GM03348 (cell line): Measurements from ENCODE around the gene MMP21.

Experiments
- DNase-seq: peaks from one replicate; pipeline ENCODE4 v3.0.0; 2012; ENCODE audit warnings: low spot score

Gene MMP21

DNA sequence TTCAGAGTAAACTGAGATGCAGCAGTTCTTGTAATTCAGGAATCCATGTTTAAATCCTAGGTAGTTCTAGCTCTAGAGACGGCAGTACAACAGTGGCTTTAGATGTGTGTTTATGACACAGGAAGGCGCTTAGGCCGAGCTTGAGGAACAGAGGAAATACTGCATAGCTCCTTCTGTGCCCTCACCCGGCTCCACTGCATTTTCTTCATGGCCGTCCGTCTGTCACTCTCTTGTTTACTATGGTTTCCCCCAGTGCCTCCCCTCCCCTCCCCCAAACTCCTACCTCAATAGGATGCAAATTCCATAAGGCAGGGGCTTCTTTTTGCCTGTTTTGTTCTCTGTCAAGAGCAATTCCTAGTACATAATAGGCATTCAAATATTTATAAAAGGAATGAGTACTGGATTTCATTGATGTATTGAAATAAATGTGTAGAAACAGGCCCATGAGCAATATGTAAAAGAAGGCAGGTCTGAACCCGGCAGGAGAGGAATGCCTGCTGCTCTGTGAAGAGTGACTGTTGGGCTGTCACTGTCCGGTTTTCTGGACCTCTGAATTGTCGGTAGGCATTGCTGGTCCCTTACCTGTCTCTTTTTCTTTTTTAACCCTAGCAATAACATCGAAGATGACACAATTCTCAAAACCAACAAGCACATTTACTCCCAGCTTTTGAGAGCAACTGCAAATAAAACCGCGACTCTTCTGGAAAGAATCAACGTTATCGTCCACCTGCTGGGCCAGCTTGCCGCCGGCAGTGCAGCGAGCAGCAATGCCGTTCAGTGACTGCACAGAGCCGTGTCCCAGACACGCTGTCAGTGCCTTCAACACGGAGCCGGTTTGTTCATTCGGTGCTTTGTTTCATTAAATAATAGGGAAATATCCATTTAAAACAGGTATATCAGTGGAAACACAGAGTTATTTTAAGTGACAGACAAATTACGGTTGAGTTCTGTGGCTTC lies 12.7 kb downstream of the MMP21 start:
- DNase-seq: no peak

DNA sequence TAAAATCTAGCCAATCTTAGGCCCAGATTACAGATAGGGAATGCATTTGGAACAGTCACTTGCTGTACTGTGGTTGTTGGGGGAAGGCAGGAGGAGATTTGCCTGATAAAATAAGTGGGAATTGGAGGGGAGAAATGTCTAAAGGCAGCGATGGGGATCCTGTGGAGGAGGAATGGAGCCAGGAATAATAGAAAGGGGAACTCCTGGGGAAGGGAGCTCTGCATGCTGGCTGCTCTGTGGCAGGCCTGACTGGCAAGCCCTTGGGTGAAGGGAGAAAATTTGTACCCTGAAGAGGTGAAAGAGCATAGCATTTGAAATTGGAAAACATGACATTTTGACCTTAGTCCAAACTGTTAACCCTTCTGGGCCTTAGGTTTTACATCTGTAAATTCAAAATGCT lies 13.7 kb downstream of the MMP21 start:
- DNase-seq: no peak

DNA sequence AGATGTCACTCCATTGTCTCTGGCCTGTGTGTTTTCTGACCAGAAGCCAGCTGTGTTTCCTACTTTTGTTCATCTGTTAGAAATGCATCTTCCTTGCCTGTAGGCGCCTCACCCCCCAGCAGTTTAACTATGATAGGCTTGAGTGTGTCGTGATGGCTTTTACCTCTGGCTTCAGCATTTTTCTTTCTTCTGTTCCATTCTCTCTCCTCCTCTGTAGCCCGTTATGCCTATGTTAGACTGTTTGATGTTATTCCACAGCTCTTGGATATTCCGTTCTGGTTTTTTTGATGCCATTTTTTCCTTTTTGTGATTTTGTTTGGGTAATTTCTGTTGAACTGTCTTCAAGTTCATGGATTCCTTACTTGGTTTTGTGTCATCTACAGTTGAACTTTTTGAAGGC lies 17.9 kb downstream of the MMP21 start:
- DNase-seq: no peak

DNA sequence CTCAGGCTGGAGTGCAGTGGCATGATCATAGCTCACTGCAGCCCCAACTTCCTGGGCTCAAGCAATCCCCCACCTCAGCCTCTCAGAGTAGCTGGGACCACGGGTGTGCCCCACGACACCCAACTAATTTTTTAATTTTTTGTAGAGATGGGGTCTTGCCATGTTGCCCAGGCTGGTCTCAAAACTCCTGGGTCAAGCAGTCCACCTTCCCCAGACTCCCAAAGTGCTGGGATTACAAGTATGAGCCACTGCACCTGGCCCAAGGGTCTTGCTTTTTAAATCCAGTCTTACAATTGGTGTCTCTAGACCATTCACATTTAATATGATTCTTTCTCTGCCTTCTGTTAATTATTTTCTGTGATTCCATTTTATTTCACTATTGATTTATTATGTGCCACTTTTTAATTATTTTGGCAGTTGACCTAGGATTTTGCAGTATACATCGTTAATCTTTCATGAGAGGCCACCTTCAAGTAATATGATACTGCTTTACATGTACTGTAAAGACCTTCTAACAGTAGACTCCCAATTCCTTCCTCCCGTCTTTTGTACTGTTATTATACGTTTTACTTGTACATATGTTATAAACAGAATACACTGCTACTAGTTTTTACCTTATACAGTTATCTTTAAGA lies 18.7 kb downstream of the MMP21 start:
- no peak for DNase-seq

DNA sequence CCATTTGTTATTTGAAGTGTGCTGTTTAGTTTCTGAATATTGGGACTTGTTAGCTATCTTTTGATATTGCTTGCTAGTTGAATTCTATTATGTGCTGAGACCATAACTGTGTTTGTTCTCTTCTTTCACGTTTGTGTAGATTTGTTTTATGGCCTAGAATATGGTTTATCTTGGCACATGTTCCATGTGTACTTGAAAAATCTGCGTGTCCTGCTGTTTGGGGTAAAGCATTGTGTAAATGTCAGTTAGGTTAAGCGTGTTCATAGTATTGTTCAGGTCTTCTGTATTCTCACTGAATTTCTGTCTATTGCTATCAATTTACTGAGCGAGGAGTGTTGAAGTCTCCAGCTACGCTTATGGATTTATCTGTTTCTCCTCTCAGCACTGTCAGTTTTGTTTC lies 19.4 kb downstream of the MMP21 start:
- no peak for DNase-seq

DNA sequence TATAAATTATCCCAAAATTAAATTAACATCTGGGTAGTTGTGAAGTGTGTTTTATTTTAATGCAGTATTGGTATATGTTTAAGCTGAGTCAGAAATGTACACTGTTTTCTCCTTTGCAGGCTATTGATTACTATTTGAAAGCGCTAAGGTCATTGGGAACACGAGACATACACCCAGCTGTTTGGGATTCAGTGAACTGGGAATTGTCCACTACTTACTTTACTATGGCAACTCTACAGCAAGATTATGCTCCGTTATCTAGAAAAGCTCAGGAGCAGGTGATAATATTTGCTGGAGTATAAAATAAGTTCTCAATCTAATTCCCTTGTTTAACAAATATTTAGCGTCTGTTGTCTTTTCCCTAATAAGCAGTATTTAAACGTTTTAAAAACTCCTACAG lies 28.2 kb downstream of the MMP21 start:
- no peak for DNase-seq

DNA sequence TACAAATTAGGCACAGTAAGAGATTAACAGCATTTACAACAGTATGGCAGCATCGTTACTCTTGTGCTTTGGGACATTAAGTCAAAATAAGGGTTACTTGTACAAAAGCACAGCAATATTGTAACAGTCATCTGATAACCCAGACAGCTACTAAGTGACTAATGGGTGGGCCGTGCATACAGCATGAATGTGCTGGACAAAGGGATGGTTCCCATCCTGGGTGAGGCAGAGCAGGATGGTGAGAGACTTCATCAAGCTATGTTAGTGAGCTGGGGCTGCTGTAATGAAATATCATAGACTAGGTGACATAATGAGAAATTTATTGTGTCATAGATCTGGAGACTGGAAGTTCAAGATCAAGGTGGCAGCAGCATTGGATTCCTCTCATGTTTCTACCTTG lies 30.7 kb downstream of the MMP21 start:
- DNase-seq: no peak

DNA sequence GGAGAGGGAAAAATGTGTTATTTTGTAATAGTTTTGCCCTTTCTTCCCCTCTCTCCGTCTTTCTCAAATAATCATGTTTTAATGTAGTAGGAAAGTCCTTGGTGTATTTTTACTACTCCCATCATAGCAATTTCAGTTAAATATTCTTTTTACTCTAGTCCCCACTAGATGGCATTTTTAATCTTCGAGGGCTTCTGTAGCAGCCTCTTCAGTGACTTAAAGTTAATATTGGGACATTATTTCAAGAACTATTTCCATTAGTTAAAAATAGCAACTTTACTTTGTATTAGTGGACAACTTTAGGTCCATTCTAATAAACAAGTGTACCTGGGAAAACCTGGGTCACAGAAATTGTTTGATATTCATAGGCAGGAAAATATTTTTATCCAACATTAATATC lies 33.2 kb downstream of the MMP21 start:
- no peak for DNase-seq

DNA sequence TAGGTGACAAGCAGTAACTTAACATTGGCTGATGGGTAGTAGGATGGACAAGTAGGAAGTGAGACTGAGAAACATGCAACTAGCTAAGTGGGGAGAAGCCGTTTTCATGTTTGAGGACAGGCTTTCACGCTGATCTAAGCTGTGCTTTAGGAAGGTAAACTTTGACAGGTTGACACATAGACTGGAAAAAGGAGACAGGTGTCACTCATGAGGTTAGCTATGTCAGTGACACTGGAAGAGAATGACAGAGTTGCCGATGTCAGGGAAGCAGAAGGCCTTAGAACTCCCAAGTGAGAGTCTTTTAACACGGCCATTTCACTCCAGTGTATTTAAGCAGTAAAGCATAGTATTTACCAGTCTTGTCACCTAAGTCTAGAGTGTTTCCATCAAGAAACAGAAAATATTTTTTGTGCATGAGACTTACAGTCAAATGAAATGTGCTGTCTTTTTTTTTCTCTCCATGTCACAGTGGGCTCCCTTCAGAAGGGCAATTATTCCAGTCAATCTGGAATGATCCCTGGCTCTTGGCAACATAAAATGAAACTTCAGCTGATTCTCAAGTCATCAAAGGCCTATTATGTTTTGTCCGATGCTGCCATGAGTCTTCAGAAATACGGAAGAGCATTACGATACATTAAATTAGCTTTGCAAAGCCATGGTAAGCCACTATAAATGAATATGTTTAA lies 35.5 kb downstream of the MMP21 start:
- DNase-seq: no peak

DNA sequence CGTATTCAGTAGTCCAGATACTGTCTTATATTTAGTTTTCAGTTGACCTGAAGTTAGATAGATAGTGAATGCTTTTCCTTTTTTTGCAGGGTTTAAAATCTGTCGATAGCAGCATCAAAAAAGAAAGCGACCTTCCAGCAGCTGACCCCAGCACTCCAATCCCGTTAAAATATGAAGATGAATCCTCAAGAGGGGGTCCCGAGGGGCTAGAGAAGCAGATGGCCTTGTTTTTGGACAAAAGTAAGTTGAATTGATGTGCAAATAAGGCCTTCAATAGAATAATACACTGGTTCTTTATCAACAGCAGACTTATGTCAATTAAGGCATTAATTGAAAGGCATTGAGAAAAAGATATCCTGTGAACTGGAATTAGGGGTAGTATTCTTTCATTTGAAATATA lies 37.4 kb downstream of the MMP21 start:
- DNase-seq: no peak

DNA sequence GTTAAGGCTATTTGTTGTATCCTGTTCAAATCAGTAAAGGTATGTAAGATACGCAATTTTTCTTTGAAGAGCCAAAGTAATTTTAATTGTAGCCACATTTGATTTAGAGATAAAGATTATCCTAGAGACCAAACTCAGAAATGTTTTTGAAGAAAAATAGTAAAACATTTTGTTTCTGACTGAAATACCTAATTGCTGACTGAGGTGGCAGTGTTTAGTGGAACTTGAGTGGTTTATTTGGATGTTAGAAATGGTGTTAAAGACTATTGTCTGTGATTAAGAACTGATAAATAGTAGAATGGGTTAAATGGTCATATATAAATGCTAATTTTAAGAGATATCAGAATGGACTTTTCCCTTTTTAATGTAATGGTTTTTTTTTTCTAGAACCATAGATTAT lies 40.8 kb downstream of the MMP21 start:
- DNase-seq: no peak

DNA sequence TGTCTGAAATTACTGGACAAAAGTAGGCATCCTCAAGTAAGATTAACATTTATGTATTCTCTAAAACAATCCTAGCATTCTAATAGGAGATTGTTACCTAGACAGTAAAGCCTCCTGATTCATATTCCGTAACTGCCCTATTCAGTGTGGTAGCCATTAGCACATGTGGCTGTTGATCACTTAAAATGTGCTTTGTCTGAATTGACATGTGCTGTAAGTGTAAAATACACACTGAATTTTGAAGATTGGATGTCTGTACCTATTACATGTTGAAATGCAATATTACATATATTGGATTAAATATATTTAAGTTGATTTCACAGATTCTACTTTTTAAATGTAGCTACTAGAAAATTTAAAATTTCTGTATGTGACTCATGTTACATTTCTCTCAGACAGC lies 41.5 kb downstream of the MMP21 start:
- DNase-seq: no peak

DNA sequence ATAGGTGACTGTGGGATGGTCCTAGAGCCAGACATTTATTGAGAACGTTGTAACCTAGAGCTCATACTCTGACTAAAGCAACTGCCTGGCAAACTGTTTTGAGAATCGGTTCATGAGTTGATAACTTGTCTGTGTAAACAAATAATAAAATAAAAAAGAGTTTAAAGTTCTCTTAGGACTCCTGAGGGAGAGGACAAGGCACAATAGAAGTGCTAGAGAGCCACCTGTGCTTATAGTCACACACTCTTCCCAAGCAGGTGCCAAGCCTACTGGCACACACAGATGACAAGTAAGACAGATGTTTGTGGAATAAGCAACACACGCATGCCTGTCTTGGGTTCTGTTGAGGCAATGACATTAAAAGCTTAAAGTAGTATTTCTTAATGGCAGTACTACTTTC lies 48.2 kb downstream of the MMP21 start:
- DNase-seq: no peak

DNA sequence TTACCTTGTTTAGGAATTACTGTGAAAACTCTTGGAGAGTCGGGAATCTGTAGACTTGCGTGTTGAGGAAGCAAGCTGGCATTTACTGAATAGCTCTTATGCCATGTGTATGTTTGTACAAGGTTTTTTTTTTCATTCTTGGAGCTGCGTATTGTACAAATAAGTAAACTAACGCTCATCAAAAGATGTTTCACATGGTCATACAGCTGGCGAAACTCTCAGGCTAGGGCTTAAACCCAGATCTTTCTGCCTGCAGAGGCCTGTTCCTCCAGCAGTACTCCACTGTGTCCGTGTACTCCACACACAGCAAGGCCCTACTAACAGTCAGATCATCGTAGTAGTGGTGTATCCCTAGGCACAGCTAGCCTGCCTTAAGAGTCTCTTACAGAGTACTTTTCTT lies 48.7 kb downstream of the MMP21 start:
- no peak for DNase-seq

DNA sequence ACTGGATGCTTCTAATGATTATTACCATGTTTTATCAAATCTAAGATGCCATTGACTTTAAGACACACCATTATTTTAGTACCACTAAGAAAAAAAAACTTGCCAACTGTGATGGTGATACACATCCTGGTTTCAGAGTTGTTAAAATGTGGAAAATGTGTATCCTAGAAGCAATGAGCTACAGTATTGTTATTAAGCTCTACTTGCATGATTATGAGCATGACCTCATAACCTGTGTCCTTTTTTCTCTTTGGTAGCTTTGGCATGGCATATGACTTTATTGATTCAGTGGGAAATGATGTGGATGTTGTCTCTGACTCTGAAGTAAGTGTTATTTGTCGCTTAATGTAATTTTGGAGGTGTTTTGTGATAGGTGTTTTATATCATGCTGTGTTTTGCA lies 52.8 kb downstream of the MMP21 start:
- no peak for DNase-seq

DNA sequence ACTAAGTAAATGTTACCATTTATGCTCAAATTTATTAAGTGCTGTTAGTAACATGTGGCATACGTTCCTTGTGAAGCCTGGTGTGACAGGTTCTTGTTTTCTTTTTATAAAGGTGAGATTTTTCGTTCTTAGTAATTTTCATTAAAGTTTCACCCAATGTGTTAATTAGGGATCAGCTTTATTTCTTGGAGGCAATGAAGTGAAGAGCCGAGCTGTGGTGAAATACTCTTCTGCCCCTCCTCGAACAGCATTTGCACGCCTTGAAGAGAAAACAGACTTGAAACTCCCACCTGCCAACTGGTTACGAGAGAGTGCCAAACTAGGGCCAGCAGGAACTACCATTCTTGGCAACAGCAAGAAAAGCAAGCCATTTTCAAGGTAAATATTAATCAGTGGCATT lies 54.6 kb downstream of the MMP21 start:
- no peak for DNase-seq

DNA sequence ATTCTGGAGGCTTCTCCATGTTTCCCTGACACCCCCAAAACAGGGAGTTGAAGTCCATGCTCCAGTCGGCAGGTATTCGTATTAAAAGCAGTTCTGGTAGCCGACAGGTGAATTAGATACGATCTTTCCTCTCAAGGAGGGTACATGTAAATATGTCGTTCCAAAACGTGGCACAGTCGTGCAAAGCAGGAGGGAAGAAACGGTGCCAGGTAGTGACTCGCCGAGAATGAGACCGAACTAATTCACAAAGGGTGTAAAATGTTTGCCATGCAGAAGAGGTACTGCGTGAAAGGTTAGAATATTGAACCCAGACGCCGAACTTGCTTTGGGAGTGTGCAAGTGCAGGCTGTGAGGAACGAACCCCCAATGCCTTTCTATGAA lies 55.6 kb downstream of the MMP21 start:
- DNase-seq: peak; percentile 4

DNA sequence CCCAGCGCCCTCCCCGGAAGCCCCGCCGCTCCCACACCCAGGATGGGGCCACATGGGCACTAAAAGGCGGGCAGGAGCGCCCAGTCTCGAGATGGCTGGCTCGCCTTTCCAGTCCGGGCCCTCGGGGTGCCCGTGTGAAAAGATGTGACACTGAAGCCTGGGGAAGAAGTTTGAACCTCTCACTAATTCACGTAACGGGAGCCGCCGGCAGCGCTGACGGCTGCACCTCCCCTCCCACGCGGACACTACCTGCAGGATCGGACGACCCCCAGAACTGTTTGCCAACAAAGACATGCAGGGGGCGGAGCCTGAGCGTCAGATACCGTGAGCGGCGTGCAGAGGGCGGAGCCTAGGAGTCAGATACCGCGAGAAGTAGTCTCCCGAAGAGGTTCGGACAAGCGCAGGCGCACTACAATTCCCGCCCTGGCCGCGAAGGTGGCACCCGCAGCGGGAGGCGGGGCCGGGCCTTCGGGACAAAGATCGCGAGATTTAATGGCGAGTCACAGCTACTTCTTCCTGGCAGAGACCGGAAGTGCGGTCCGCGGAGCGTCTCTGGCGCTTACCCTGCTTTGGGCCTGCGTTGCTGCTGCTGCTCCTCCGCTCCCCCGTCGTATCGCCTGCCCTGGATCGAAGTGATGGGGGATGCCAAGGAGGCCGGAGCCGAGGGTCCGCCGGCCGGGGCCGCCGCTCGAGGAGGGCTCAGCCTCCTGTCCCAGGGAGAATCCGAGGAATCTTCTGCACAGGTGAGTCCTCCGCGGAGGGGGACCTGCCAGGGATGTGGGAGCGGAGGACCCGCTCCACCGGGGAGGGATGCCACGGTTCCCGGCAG lies 56.2 kb downstream of the MMP21 start, which contains the start of gene EDRF1:
TSS of gene EDRF1 (plus strand) at position 537 of the 829 bp plus-strand sequence. CDS start at position 636, 99 bp downstream.
- DNase-seq: peak; percentile 99
